Heart left ventricle (tissue), 16 donors: ENCODE results near the gene LYPD6B. TPM values are rescaled to one million over a fixed set of nuclear protein-coding genes. Genes with fewer than 3 reads are reported as not detected.

Experiments used
- ATAC-seq, 4 donors: fragments of 200-7000 bp; cut with Tn5 transposase; one replicate each; pipeline ENCODE4 v1.9.1; 2020 to 2022; ENCODE audit warnings: moderate library complexity in 4 of 4, mild to moderate bottlenecking in 3 of 4, moderate number of reproducible peaks in 1 of 4
- DNase-seq, 5 donors: peaks; one replicate each; pipeline ENCODE4 v3.0.0-alpha.2; 2020
- H3K27ac ChIP-seq, 12 donors: fragments of 200-600 bp; sonication (generic) in 4 of 12; one replicate each; pipeline versions ENCODE4 v1.5.0 to v1.8.0; 2016 to 2022; ENCODE audit warnings: mild to moderate bottlenecking in 2 of 12
- H3K27me3 ChIP-seq, 9 donors: fragments of 200-600 bp; sonication (generic) in 2 of 9; one replicate each; pipeline versions ENCODE4 v1.5.1 to v1.8.0; 2016 to 2022; ENCODE audit warnings: mild to moderate bottlenecking in 3 of 9
- H3K36me3 ChIP-seq, 9 donors: fragments of 200-600 bp; sonication (generic) in 2 of 9; one replicate each; pipeline versions ENCODE4 v1.5.0 to v1.8.0; 2018 to 2022; ENCODE audit warnings: mild to moderate bottlenecking in 2 of 9
- H3K4me1 ChIP-seq, 12 donors: fragments of 200-600 bp; sonication (generic) in 4 of 12; one replicate each; pipeline versions ENCODE4 v1.5.0 to v1.8.0; 2016 to 2022; ENCODE audit warnings: mild to moderate bottlenecking in 3 of 12
- H3K4me3 ChIP-seq, 12 donors: fragments of 200-600 bp; sonication (generic) in 4 of 12; one replicate each; pipeline versions ENCODE4 v1.5.0 to v1.8.0; 2017 to 2022; ENCODE audit warnings: mild to moderate bottlenecking in 9 of 12, moderate library complexity in 4 of 12
- H3K9me3 ChIP-seq, 12 donors: fragments of 200-600 bp; sonication (generic) in 4 of 12; one replicate each; pipeline versions ENCODE4 v1.5.0 to v1.8.0; 2016 to 2022; ENCODE audit warnings: mild to moderate bottlenecking in 1 of 12
- CTCF ChIP-seq, 12 donors: fragments of 200-600 bp; sonication (generic) in 4 of 12; IDR thresholded peaks; one replicate each; pipeline versions ENCODE4 v1.5.0 to v1.8.0; 2018 to 2022; ENCODE audit warnings: antibody characterized with exemption in 12 of 12, mild to moderate bottlenecking in 5 of 12
- POLR2A ChIP-seq, 2 donors: fragments of 450-650 bp; IDR thresholded peaks; one replicate each; pipeline ENCODE4 v1.6.1; 2017; ENCODE audit warnings: antibody characterized with exemption in 2 of 2, mild to moderate bottlenecking in 2 of 2, moderate library complexity in 2 of 2
- WGBS, 4 donors: extraction: QIAGEN DNeasy Blood & Tissue Kit in 2 of 4; methylation state at CpG; one replicate each; pipeline versions ENCODE4 v1.1.5 to v1.1.7; 2013 to 2018; 5-methylcytosine and 5-hydroxymethylcytosine counted together
- intact Hi-C, 10 donors: fragments of 100-400 bp; cut with DNase I; formaldehyde crosslinking; loops; one replicate each; pipeline versions ENCODE4 v1.11.1 to v1.14.2; 2022
- polyA plus RNA-seq, 2 donors: library from polyadenylated mRNA; stranded (reverse); fragments of 200-250 nt; gene quantifications; one replicate each; pipeline ENCODE4 v1.2.3, GENCODE V29; 2013
- total RNA-seq, 9 donors: library from RNA; depleted of rRNA in 2 of 9; stranded (reverse); fragments of >200 nt in 2 of 9; fragmentation: NEBNext Ultra II Directional in 3 of 9; extraction: Animal tissue kit (Norgen Biotek cat#: 25700) in 3 of 9; gene quantifications; one replicate each; pipeline versions ENCODE4 v1.1.0 to v1.2.4, GENCODE V29; 2016 to 2023
- donor health status: ischemic (EF 13 %, LVEDD 7.1; RV severe dilation, severe dysfunction).
- donor health status: healthy with polysubstance abuse.
- donor health status: DM: no; HTN: yes; CAD: no.
- donor health status: DM: no; HTN: no; CAD: no.
- donor health status: ischemic (EF 25% LVEDD 6.9; RV normal size, moderate dysfunction).
- donor health status: ischemic (EF 25% LVEDD 5.7; RV mildly dilated, moderate dysfunction).
- donor health status: healthy.
- donor health status: DM: yes; HTN: yes; CAD: no.
- donor health status: ischemic (EF 35%, LVEDD 5.7; RV mildly dilated, moderate dysfunction).
- donor health status: nonischemic (EF 11% LVEDD 7.7; RV severe dilation, severe dysfunction).
- donor health status: DM: yes; HTN: yes; CAD: no.
- donor health status: PGD.
- donor health status: ischemic (EF 29% LVEDD 5.4; RV normal size, mild dysfunction).
- donor health status: nonischemic (EF 23%, LVEDD 6.1; RV moderate dilation, normal function).

LYPD6B gene
- total and polyA plus RNA-seq, 11 donors, result not detected

- 81 to 89% (median 84%) methylated on average over 4 of the region's 4 CpGs for WGBS, 4 donors
- TF ChIP-seq CTCF (IDR thresholded peaks at IDR 0.05), result no peak
- no peak for TF ChIP-seq POLR2A (IDR thresholded peaks at IDR 0.05)
- Histone ChIP-seq H3K27ac (no peak overlapping the region), H3K4me1 (no peaks in the 10 kb centered on the region), H3K27me3 (peaks cover 0 to 5% (median 0%) of the 10 kb centered on the region in 9 donors), H3K4me3 (no peak overlapping the region), H3K9me3 (no peaks in the 10 kb centered on the region), H3K36me3 (no peaks in the 10 kb centered on the region)
- DNase-seq (no peak), ATAC-seq (no peak)
- intact Hi-C loops, result no loop called here
Measured at GRCh38 chr2:149063177-149063576, 24.7 kb downstream of the LYPD6B start.

- intact Hi-C loops, result no loop called here
- no peaks in the 10 kb centered on the region for H3K27me3 ChIP-seq
- TF ChIP-seq CTCF (IDR thresholded peaks at IDR 0.05) (no peak), POLR2A (IDR thresholded peaks at IDR 0.05) (no peak)
- H3K36me3 ChIP-seq, result no peaks in the 10 kb centered on the region
- peaks cover 0 to 3% (median 0%) of the 10 kb centered on the region in 12 donors for H3K4me1 ChIP-seq
- ATAC-seq (no peak), DNase-seq (no peak)
- H3K27ac ChIP-seq, result no peak overlapping the region
- WGBS, 4 donors, result 14 to 22% (median 17%) methylated on average over 3 of the region's 3 CpGs
- no peaks in the 10 kb centered on the region for H3K9me3 ChIP-seq
- no peak overlapping the region for H3K4me3 ChIP-seq
Measured at GRCh38 chr2:149064365-149064841, 25.9 kb downstream of the LYPD6B start.

GRCh38 chr2:149064856-149065630 is 26.5 kb downstream of the LYPD6B start:
- H3K9me3 ChIP-seq, result no peaks in the 10 kb centered on the region
- ATAC-seq, result no peak
- no peak overlapping the region for H3K27ac ChIP-seq
- H3K27me3 ChIP-seq, result no peaks in the 10 kb centered on the region
- no peaks in the 10 kb centered on the region for H3K36me3 ChIP-seq
- 60 to 68% (median 64%) methylated on average over 5 of the region's 5 CpGs for WGBS, 4 donors
- DNase-seq, result no peak
- no peak overlapping the region for H3K4me3 ChIP-seq
- peaks cover 0 to 8% (median 0%) of the 10 kb centered on the region in 12 donors for H3K4me1 ChIP-seq
- TF ChIP-seq CTCF (IDR thresholded peaks at IDR 0.05), result no peak
- intact Hi-C loops, result no loop called here

- Histone ChIP-seq H3K36me3 (no peaks in the 10 kb centered on the region), H3K27ac (no peak overlapping the region), H3K27me3 (no peaks in the 10 kb centered on the region), H3K9me3 (no peaks in the 10 kb centered on the region), H3K4me1 (peaks cover 0 to 8% (median 0%) of the 10 kb centered on the region in 12 donors), H3K4me3 (no peak overlapping the region)
- DNase-seq (no peak), ATAC-seq (no peak)
- 84 to 89% (median 88%) methylated on average over 6 of the region's 6 CpGs for WGBS, 4 donors
- intact Hi-C loops, result no loop called here
- no peak for TF ChIP-seq POLR2A (IDR thresholded peaks at IDR 0.05)
- TF ChIP-seq CTCF (IDR thresholded peaks at IDR 0.05), result no peak
Measured at GRCh38 chr2:149068225-149068995, 29.9 kb downstream of the LYPD6B start.
